ENCODE data around the gene CDH4. TPM values are rescaled to one million over a fixed set of nuclear protein-coding genes. Genes with fewer than 3 reads are reported as not detected.

The CDH4 gene
- total RNA-seq, 1 donor from 2014 or later = 0.06 TPM

GRCh38 chr20:61508301-61509096 is 256.4 kb downstream of the CDH4 start:
- intact Hi-C loops (cut with DNase I) = no loop called here
- DNase-seq (no peak), ATAC-seq (peak in 1 of 2 donors; percentile 10)
- TF ChIP-seq, protein P1, sequence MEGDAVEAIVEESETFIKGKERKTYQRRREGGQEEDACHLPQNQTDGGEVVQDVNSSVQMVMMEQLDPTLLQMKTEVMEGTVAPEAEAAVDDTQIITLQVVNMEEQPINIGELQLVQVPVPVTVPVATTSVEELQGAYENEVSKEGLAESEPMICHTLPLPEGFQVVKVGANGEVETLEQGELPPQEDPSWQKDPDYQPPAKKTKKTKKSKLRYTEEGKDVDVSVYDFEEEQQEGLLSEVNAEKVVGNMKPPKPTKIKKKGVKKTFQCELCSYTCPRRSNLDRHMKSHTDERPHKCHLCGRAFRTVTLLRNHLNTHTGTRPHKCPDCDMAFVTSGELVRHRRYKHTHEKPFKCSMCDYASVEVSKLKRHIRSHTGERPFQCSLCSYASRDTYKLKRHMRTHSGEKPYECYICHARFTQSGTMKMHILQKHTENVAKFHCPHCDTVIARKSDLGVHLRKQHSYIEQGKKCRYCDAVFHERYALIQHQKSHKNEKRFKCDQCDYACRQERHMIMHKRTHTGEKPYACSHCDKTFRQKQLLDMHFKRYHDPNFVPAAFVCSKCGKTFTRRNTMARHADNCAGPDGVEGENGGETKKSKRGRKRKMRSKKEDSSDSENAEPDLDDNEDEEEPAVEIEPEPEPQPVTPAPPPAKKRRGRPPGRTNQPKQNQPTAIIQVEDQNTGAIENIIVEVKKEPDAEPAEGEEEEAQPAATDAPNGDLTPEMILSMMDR (IDR thresholded peaks at IDR 0.05) = no peak
- H3K9me3 ChIP-seq = no peaks in the 10 kb centered on the region
- no peaks in the 10 kb centered on the region for H3K36me3 ChIP-seq
- H3K27me3 ChIP-seq (ENCODE audit: low read depth) = peaks cover 14% of the 10 kb centered on the region
- no peak overlapping the region for H3K27ac ChIP-seq
- no peak overlapping the region for H3K4me3 ChIP-seq
- no peaks in the 10 kb centered on the region for H3K4me1 ChIP-seq

- no peak overlapping the region for H3K27ac ChIP-seq
- no peaks in the 10 kb centered on the region for H3K36me3 ChIP-seq
- H3K4me3 ChIP-seq = no peak overlapping the region
- TF ChIP-seq, protein P1 (IDR thresholded peaks at IDR 0.05) = no peak
- DNase-seq = no peak
- H3K27me3 ChIP-seq (ENCODE audit: low read depth) = peaks cover 12% of the 10 kb centered on the region
- intact Hi-C loops (cut with DNase I) = no loop called here
- no peaks in the 10 kb centered on the region for H3K4me1 ChIP-seq
- H3K9me3 ChIP-seq = no peaks in the 10 kb centered on the region
- ATAC-seq = no peak
Observed at GRCh38 chr20:61510778-61511330, 258.8 kb downstream of the CDH4 start.

DNA sequence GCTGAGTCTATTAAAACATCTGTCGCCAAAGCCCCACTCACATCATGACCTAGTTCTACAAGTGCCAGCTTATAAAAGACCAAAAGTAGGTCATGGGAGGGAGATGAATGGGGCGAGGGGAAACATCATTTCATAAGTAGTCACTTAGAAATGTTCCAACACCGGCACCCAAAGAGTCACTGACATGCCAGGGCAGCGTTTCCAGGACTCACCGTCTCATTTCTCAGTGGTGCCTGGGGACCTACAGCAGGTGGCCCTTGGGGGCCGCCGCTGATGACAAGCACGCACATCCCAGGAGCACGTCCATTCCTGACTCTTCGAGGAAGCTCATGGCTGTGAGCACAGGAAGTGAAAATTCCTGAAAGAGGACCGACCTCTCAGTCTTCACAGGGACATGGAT is 260.4 kb downstream of the CDH4 start:
- H3K36me3 ChIP-seq = no peaks in the 10 kb centered on the region
- DNase-seq (no peak), ATAC-seq (no peak)
- TF ChIP-seq, protein P1 (IDR thresholded peaks at IDR 0.05) = no peak
- H3K4me1 ChIP-seq = no peaks in the 10 kb centered on the region
- no peaks in the 10 kb centered on the region for H3K9me3 ChIP-seq
- H3K27ac ChIP-seq = no peak overlapping the region
- peaks cover 8% of the 10 kb centered on the region for H3K27me3 ChIP-seq (ENCODE audit: low read depth)
- intact Hi-C loops (cut with DNase I) = no loop called here
- no peak overlapping the region for H3K4me3 ChIP-seq

- Histone ChIP-seq H3K4me3 (no peak overlapping the region), H3K9me3 (no peaks in the 10 kb centered on the region), H3K27me3 (ENCODE audit: low read depth) (peaks cover 10% of the 10 kb centered on the region), H3K27ac (no peak overlapping the region), H3K36me3 (no peaks in the 10 kb centered on the region), H3K4me1 (no peaks in the 10 kb centered on the region)
- intact Hi-C loops (cut with DNase I) = no loop called here
- TF ChIP-seq, protein P1 (IDR thresholded peaks at IDR 0.05) = no peak
- DNase-seq (no peak), ATAC-seq (no peak)
Observed at GRCh38 chr20:61513124-61514017, 261.3 kb downstream of the CDH4 start.

GRCh38 chr20:61514018-61514365 is 261.9 kb downstream of the CDH4 start:
- DNase-seq = no peak
- Histone ChIP-seq H3K27ac (no peak overlapping the region), H3K9me3 (no peaks in the 10 kb centered on the region), H3K36me3 (no peaks in the 10 kb centered on the region), H3K4me3 (no peak overlapping the region), H3K27me3 (ENCODE audit: low read depth) (peaks cover 4% of the 10 kb centered on the region), H3K4me1 (no peaks in the 10 kb centered on the region)
- intact Hi-C loops (cut with DNase I) = no loop called here
- TF ChIP-seq, protein P1 (IDR thresholded peaks at IDR 0.05) = no peak
- ATAC-seq = no peak
